Measurements from ENCODE around the gene PSMB4. TPM values are rescaled to one million over a fixed set of nuclear protein-coding genes. Genes with fewer than 3 reads are reported as not detected.

Gene PSMB4
- polyA plus RNA-seq, 1 experiment, result 468 TPM

- TF ChIP-seq, protein P1, sequence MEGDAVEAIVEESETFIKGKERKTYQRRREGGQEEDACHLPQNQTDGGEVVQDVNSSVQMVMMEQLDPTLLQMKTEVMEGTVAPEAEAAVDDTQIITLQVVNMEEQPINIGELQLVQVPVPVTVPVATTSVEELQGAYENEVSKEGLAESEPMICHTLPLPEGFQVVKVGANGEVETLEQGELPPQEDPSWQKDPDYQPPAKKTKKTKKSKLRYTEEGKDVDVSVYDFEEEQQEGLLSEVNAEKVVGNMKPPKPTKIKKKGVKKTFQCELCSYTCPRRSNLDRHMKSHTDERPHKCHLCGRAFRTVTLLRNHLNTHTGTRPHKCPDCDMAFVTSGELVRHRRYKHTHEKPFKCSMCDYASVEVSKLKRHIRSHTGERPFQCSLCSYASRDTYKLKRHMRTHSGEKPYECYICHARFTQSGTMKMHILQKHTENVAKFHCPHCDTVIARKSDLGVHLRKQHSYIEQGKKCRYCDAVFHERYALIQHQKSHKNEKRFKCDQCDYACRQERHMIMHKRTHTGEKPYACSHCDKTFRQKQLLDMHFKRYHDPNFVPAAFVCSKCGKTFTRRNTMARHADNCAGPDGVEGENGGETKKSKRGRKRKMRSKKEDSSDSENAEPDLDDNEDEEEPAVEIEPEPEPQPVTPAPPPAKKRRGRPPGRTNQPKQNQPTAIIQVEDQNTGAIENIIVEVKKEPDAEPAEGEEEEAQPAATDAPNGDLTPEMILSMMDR (IDR thresholded peaks at IDR 0.05; ENCODE audit: insufficient read depth, low read depth, low read length), result peak; percentile 75
- H3K4me3 ChIP-seq (ENCODE audit: low read depth, low read length), result no peak overlapping the region
- peak; percentile 53 for DNase-seq (ENCODE audit: low read depth)
- CTCF ChIA-PET, result interaction anchor here (0.8 to 1.7 kb wide), 11 partner anchors 10 to 294 kb away, joined by 3 to 11 read pairs (median 6); no protein-coding TSS in a partner anchor
- H3K27me3 ChIP-seq (ENCODE audit: control insufficient read depth, insufficient read depth, low read length), result no peaks in the 10 kb centered on the region
- H3K36me3 ChIP-seq (ENCODE audit: control insufficient read depth, insufficient read depth, low read length), result 0 out of 2 replicates have a peak, but pooled peaks cover 2% of the 10 kb centered on the region
- POLR2A ChIA-PET, result no interaction called here
Measured at GRCh38 chr1:151443846-151444782, 44.7 kb downstream of the PSMB4 start.

GRCh38 chr1:151444783-151445177, 45.4 kb downstream of the PSMB4 start:
- TF ChIP-seq, protein P1 (IDR thresholded peaks at IDR 0.05; ENCODE audit: insufficient read depth, low read depth, low read length), result no peak
- POLR2A ChIA-PET, result no interaction called here
- no peak for DNase-seq (ENCODE audit: low read depth)
- Histone ChIP-seq H3K36me3 (ENCODE audit: control insufficient read depth, insufficient read depth, low read length) (0 out of 2 replicates have a peak, but pooled peaks cover 2% of the 10 kb centered on the region), H3K27me3 (ENCODE audit: control insufficient read depth, insufficient read depth, low read length) (no peaks in the 10 kb centered on the region), H3K4me3 (ENCODE audit: low read depth, low read length) (no peak overlapping the region)
- CTCF ChIA-PET, result interaction anchor here (1.0 to 1.7 kb wide), 8 partner anchors 9 to 294 kb away, joined by 3 to 11 read pairs (median 6); no protein-coding TSS in a partner anchor

DNA sequence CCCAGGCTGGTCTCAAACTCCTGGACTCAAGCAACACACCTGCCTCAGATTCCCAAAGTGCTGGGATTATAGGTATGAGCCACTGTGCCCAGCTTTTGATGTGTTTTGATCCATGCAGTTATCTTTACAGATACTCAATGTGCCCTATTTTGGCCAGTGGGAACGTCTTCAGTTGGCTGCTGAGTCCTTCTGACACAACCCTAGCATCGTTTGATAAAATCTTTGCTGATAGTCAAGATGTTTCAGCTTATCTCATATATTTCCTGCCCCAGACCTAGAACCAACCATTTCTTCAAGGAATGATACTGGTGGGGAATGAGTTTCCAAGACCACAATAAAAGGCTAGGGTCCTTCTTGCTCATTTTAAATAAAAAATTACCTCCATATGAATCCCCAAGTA, 48.3 kb downstream of the PSMB4 start:
- POLR2A ChIA-PET, result no interaction called here

More for the DNA sequence above, 48.3 kb downstream of the PSMB4 start:
- TF ChIP-seq, protein P1 (IDR thresholded peaks at IDR 0.05; ENCODE audit: insufficient read depth, low read depth, low read length), result no peak
- CTCF ChIA-PET, result interaction anchor here (0.6 to 1.6 kb wide), 4 partner anchors 9 to 875 kb away, joined by 3 to 4 read pairs (median 4); no protein-coding TSS in a partner anchor
- no peaks in the 10 kb centered on the region for H3K27me3 ChIP-seq (ENCODE audit: control insufficient read depth, insufficient read depth, low read length)
- H3K36me3 ChIP-seq (ENCODE audit: control insufficient read depth, insufficient read depth, low read length), result no peaks in the 10 kb centered on the region
- no peak for DNase-seq (ENCODE audit: low read depth)
- H3K4me3 ChIP-seq (ENCODE audit: low read depth, low read length), result no peak overlapping the region

Small RNA genes within 50 kb of the gene (small RNA-seq; reads per million reads assigned to genes)
- not detected for gene RNY4P25 (ENCODE audit: insufficient read length, low read depth, low replicate concordance)

Other genes starting within 250 kb of the PSMB4 start
- gene TNFAIP8L2, start 242.9 kb upstream of the PSMB4 start, polyA plus RNA-seq (2011; rRNA removed), result not detected in 2 replicates
- 8.5 and 10.2 TPM in 2 replicates for gene LYSMD1, start 233.7 kb upstream of the PSMB4 start, polyA plus RNA-seq (2011; rRNA removed)
- gene SCNM1, start 233.4 kb upstream of the PSMB4 start, polyA plus RNA-seq (2011; rRNA removed), result 27.4 and 29.7 TPM in 2 replicates
- gene TMOD4, start 223.6 kb upstream of the PSMB4 start, polyA plus RNA-seq (2011; rRNA removed), result 0.16 and 0.18 TPM in 2 replicates
- 60.4 and 71.0 TPM in 2 replicates for gene VPS72, start 209.4 kb upstream of the PSMB4 start, polyA plus RNA-seq (2011; rRNA removed)
- 138 and 171 TPM in 2 replicates for gene PIP5K1A, start 201.0 kb upstream of the PSMB4 start, polyA plus RNA-seq (2011; rRNA removed)
- 199 and 255 TPM in 2 replicates for gene PSMD4, start 144.8 kb upstream of the PSMB4 start, polyA plus RNA-seq (2011; rRNA removed)
- gene ZNF687, start 117.3 kb upstream of the PSMB4 start, polyA plus RNA-seq (2011; rRNA removed), result 12.5 and 19.8 TPM in 2 replicates
- gene PI4KB, start 72.2 kb upstream of the PSMB4 start, polyA plus RNA-seq (2011; rRNA removed), result 71.5 and 98.2 TPM in 2 replicates
- 25.5 and 29.9 TPM in 2 replicates for gene RFX5, start 52.3 kb upstream of the PSMB4 start, polyA plus RNA-seq (2011; rRNA removed)
- 27.9 and 47.9 TPM in 2 replicates for gene SELENBP1, start 26.9 kb upstream of the PSMB4 start, polyA plus RNA-seq (2011; rRNA removed)
- gene POGZ, start 59.9 kb downstream of the PSMB4 start, polyA plus RNA-seq (2011; rRNA removed), result 37.1 and 39.8 TPM in 2 replicates
- 0.05 TPM in 1 of 2 replicates, not detected in the other for gene CGN, start 111.8 kb downstream of the PSMB4 start, polyA plus RNA-seq (2011; rRNA removed)
- 14.3 and 18.1 TPM in 2 replicates for gene TUFT1, start 140.7 kb downstream of the PSMB4 start, polyA plus RNA-seq (2011; rRNA removed)
- gene SNX27, start 212.5 kb downstream of the PSMB4 start, polyA plus RNA-seq (2011; rRNA removed), result 7.0 and 10.4 TPM in 2 replicates